K562 (cell line): ENCODE measurements around the gene CBX1. TPM values are rescaled to one million over a fixed set of nuclear protein-coding genes. Genes with fewer than 3 reads are reported as not detected.
A peak's percentile ranks its signal among the peaks of the same experiment; 100 is the strongest.

ENCODE experiments used
- CBX1 ChIP-seq: sonication (generic); IDR thresholded peaks from 2 replicates; pipeline ENCODE4 v1.6.1; 2016; ENCODE audit warnings: antibody characterized with exemption, low read depth, mild to moderate bottlenecking
- ETV6 ChIP-seq, 3 experiments: fragments of 150-350 bp in 1 of 3; sonication (generic) in 1 of 3; formaldehyde crosslinking in 1 of 3; IDR thresholded peaks; 2 replicates each; pipeline versions ENCODE4 v1.6.1 to v1.8.0; 2014 to 2022; ENCODE audit warnings: borderline replicate concordance in 2 of 3, low read depth in 2 of 3, antibody characterized with exemption in 1 of 3, low read length in 1 of 3, mild to moderate bottlenecking in 1 of 3, missing genetic modification reagents in 1 of 3
- MCM5 ChIP-seq: fragments of 450-650 bp; IDR thresholded peaks from 2 replicates; pipeline ENCODE4 v1.6.1; 2016; ENCODE audit warnings: low read depth
- NELFE ChIP-seq: IDR thresholded peaks from 2 replicates; pipeline ENCODE4 v1.6.1; 2011; ENCODE audit warnings: mild to moderate bottlenecking; ENCODE audit not compliant: insufficient read depth, insufficient read length
- SIX5 ChIP-seq, 2 experiments: IDR thresholded peaks; 2 replicates each; pipeline ENCODE4 v1.6.1; 2011; ENCODE audit warnings: low read length in 2 of 2, borderline replicate concordance in 1 of 2, low read depth in 1 of 2, mild to moderate bottlenecking in 1 of 2, moderate library complexity in 1 of 2; ENCODE audit not compliant: insufficient read depth in 1 of 2
- TOE1 ChIP-seq, 2 experiments: fragments of 450-650 bp in 1 of 2; sonication (generic) in 1 of 2; formaldehyde crosslinking in 1 of 2; IDR thresholded peaks; 2 replicates each; pipeline versions ENCODE4 v1.7.1 to v1.8.0; 2016 to 2022; ENCODE audit warnings: borderline replicate concordance in 2 of 2, mild to moderate bottlenecking in 2 of 2, antibody characterized with exemption in 1 of 2, inconsistent platforms in 1 of 2, low read depth in 1 of 2, missing genetic modification reagents in 1 of 2, moderate library complexity in 1 of 2
- XRCC4 ChIP-seq: IDR thresholded peaks from one replicate; pipeline ENCODE4 v1.6.1; 2011; ENCODE audit not compliant: insufficient read depth, insufficient read length; ENCODE audit errors: extremely low read depth
- ZNF431 ChIP-seq: sonication (generic); formaldehyde crosslinking; IDR thresholded peaks from 2 replicates; pipeline ENCODE4 v1.8.0; 2022; ENCODE audit warnings: mild to moderate bottlenecking, missing genetic modification reagents
- polyA plus RNA-seq, 8 experiments: library from polyadenylated mRNA; depleted of rRNA in 4 of 8; stranded (reverse) in 5 of 8; unstranded in 3 of 8; fragments of >200 nt; fragmentation: Nextera tagmentation in 2 of 8; fragmentation: Illumina TruSeq in 1 of 8; extraction: Ambion mirVana in 2 of 8; extraction: Trizol in 1 of 8; gene quantifications; 2 replicates each; pipeline versions ENCODE4 v1.2.1 to v1.2.3, GENCODE V29; 2011 to 2014; ENCODE audit warnings: inconsistent platforms in 1 of 8, missing spikeins in 1 of 8
- total RNA-seq, 7 experiments: library from RNA; depleted of rRNA in 6 of 7; stranded (reverse); fragments of >200 nt in 6 of 7; fragmentation: Illumina TruSeq in 2 of 7; extraction: Trizol in 2 of 7; gene quantifications; 2 replicates each; pipeline versions ENCODE4 v1.2.1 to v1.2.3, GENCODE V29; 2011 to 2021; ENCODE audit warnings: low replicate concordance in 1 of 7
- TF ChIP-seq, protein P1 (sequence below), 3 experiments: fragments of 200-800 bp in 1 of 3; fragments of 250-450 bp in 1 of 3; fragments of 450-650 bp in 1 of 3; sonication (Bioruptor Pico) in 1 of 3; sonication (Bioruptor generic) in 1 of 3; formaldehyde crosslinking in 1 of 3; IDR thresholded peaks; 2 replicates each; pipeline versions ENCODE4 v1.6.1 to v1.8.0; 2016 to 2022; ENCODE audit warnings: mild to moderate bottlenecking in 2 of 3, missing genetic modification characterization in 2 of 3, missing compliant biosample characterization in 1 of 3, moderate library complexity in 1 of 3
- TF ChIP-seq, protein P2 (sequence below): fragments of 450-650 bp; IDR thresholded peaks from 2 replicates; pipeline ENCODE4 v1.6.1; 2018; ENCODE audit not compliant: partially characterized antibody
- TF ChIP-seq, protein P3 (sequence below): fragments of 250-450 bp; sonication (Bioruptor Pico); IDR thresholded peaks from 2 replicates; pipeline ENCODE4 v1.4.0; 2020; ENCODE audit warnings: mild to moderate bottlenecking, moderate library complexity, borderline replicate concordance

Gene CBX1
- total and polyA plus RNA-seq, 9 of the 15 experiments (the other 6 are each of a cell fraction or from before 2014, with no cell fraction given): 10.6 to 95.7 (median 52.7) TPM

DNA sequence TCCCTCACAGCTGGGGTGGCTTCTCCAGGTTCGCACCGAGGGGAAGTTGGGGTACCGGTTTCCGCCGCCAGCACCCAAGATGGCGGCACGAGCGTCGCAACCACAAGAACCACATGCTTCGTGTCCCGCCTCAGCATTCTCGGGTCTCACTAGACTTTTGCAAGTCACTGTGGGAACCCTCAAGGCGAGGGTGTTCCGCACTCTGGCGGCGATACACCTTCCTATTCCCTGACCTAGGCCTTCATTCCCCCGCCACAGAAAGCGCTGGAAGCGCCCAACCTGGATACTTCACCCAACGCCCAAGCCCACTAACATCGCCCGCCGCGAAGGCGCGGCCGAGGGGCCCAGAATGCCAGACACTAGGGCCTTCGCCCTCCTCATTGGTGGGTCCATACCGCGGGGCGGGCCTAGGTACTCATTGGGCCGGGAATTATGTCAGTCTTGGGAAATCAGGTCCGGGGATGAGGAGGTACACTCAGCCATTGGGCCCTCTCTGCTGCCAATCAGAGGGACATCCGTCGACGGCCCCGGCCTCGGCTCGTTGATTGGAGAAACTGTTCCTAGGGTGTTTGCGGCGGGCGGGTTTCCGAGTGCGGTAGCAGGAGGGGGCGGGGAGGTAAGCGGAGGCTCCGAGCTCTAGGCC, 53.4 kb downstream of the CBX1 start, which contains the start of gene NFE2L1 (continued):
- TF ChIP-seq ZNF431 (CRISPR knock-in tag): peak; percentile 81; the same call in 1 of the 2 replicates
- TF ChIP-seq XRCC4: no peak
- 0 out of 2 replicates have a peak, but pooled peaks have one; percentile 51 for TF ChIP-seq CBX1
- TF ChIP-seq NELFE: no peak
- no peak for TF ChIP-seq ETV6 (IDR thresholded peaks at IDR 0.05; ENCODE audit: borderline replicate concordance in 1 of 2, low read depth in 2 of 2, low read length in 1 of 2)
- TF ChIP-seq ETV6 (CRISPR knock-in tag; IDR thresholded peaks at IDR 0.05; ENCODE audit: borderline replicate concordance): no peak; the same call in 1 of the 2 replicates
- TF ChIP-seq, protein P1, sequence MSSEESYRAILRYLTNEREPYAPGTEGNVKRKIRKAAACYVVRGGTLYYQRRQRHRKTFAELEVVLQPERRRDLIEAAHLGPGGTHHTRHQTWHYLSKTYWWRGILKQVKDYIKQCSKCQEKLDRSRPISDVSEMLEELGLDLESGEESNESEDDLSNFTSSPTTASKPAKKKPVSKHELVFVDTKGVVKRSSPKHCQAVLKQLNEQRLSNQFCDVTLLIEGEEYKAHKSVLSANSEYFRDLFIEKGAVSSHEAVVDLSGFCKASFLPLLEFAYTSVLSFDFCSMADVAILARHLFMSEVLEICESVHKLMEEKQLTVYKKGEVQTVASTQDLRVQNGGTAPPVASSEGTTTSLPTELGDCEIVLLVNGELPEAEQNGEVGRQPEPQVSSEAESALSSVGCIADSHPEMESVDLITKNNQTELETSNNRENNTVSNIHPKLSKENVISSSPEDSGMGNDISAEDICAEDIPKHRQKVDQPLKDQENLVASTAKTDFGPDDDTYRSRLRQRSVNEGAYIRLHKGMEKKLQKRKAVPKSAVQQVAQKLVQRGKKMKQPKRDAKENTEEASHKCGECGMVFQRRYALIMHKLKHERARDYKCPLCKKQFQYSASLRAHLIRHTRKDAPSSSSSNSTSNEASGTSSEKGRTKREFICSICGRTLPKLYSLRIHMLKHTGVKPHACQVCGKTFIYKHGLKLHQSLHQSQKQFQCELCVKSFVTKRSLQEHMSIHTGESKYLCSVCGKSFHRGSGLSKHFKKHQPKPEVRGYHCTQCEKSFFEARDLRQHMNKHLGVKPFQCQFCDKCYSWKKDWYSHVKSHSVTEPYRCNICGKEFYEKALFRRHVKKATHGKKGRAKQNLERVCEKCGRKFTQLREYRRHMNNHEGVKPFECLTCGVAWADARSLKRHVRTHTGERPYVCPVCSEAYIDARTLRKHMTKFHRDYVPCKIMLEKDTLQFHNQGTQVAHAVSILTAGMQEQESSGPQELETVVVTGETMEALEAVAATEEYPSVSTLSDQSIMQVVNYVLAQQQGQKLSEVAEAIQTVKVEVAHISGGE (CRISPR knock-in tag; IDR thresholded peaks at IDR 0.05): peak; percentile 10 to 92 (median 37); a peak in 3 of 6 replicates
- TF ChIP-seq, protein P2, sequence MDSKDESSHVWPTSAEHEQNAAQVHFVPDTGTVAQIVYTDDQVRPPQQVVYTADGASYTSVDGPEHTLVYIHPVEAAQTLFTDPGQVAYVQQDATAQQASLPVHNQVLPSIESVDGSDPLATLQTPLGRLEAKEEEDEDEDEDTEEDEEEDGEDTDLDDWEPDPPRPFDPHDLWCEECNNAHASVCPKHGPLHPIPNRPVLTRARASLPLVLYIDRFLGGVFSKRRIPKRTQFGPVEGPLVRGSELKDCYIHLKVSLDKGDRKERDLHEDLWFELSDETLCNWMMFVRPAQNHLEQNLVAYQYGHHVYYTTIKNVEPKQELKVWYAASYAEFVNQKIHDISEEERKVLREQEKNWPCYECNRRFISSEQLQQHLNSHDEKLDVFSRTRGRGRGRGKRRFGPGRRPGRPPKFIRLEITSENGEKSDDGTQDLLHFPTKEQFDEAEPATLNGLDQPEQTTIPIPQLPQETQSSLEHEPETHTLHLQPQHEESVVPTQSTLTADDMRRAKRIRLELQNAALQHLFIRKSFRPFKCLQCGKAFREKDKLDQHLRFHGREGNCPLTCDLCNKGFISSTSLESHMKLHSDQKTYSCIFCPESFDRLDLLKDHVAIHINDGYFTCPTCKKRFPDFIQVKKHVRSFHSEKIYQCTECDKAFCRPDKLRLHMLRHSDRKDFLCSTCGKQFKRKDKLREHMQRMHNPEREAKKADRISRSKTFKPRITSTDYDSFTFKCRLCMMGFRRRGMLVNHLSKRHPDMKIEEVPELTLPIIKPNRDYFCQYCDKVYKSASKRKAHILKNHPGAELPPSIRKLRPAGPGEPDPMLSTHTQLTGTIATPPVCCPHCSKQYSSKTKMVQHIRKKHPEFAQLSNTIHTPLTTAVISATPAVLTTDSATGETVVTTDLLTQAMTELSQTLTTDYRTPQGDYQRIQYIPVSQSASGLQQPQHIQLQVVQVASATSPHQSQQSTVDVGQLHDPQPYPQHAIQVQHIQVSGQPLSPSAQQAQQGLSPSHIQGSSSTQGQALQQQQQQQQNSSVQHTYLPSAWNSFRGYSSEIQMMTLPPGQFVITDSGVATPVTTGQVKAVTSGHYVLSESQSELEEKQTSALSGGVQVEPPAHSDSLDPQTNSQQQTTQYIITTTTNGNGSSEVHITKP: peak; percentile 29
- TF ChIP-seq SIX5 (IDR thresholded peaks at IDR 0.05; ENCODE audit: borderline replicate concordance in 1 of 2, insufficient read depth in 1 of 2, low read depth in 1 of 2, low read length in 2 of 2): peak; percentile 30 to 36; a peak in 1 of 4 replicates
- TF ChIP-seq, protein P3, sequence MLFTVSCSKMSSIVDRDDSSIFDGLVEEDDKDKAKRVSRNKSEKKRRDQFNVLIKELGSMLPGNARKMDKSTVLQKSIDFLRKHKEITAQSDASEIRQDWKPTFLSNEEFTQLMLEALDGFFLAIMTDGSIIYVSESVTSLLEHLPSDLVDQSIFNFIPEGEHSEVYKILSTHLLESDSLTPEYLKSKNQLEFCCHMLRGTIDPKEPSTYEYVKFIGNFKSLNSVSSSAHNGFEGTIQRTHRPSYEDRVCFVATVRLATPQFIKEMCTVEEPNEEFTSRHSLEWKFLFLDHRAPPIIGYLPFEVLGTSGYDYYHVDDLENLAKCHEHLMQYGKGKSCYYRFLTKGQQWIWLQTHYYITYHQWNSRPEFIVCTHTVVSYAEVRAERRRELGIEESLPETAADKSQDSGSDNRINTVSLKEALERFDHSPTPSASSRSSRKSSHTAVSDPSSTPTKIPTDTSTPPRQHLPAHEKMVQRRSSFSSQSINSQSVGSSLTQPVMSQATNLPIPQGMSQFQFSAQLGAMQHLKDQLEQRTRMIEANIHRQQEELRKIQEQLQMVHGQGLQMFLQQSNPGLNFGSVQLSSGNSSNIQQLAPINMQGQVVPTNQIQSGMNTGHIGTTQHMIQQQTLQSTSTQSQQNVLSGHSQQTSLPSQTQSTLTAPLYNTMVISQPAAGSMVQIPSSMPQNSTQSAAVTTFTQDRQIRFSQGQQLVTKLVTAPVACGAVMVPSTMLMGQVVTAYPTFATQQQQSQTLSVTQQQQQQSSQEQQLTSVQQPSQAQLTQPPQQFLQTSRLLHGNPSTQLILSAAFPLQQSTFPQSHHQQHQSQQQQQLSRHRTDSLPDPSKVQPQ (CRISPR knock-in tag): 0 out of 2 replicates have a peak, but pooled peaks have one; percentile 44
- no peak for TF ChIP-seq MCM5
- peak; percentile 77 for TF ChIP-seq TOE1 (IDR thresholded peaks at IDR 0.05; ENCODE audit: borderline replicate concordance)
- peak; percentile 97 for TF ChIP-seq TOE1 (CRISPR knock-in tag; IDR thresholded peaks at IDR 0.05; ENCODE audit: borderline replicate concordance, low read depth)
